AG04449 (cell line): ENCODE results near the gene MINDY4.

ENCODE experiments used
- CTCF ChIA-PET: fragments of 350-600 bp; formaldehyde crosslinking; extraction: SDS; loops from one replicate; lab custom pipeline; 2021; ENCODE audit warnings: antibody characterized with exemption; lab: Yijun Ruan, JAX
- POLR2A ChIA-PET: fragments of 400-600, 350-600 bp; formaldehyde crosslinking; extraction: SDS; loops from one replicate; lab custom pipeline; 2020; ENCODE audit warnings: antibody characterized with exemption, inconsistent platforms; lab: Yijun Ruan, JAX
- DNase-seq: peaks from one replicate; pipeline ENCODE4 v3.0.0-alpha.2; 2010; ENCODE audit warnings: low read depth, low spot score
- H3K4me3 ChIP-seq: 2 replicates; pipeline ENCODE4 v1.5.1; 2011; ENCODE audit warnings: low read depth, mild to moderate bottlenecking, control low read depth, low read length
- TF ChIP-seq, protein P1 (sequence below): IDR thresholded peaks from one replicate; pipeline ENCODE4 v1.5.1; 2011; ENCODE audit warnings: mild to moderate bottlenecking, moderate library complexity, low read length, control low read depth, inconsistent platforms; ENCODE audit not compliant: insufficient read depth; ENCODE audit errors: missing control alignments

The MINDY4 gene

DNA sequence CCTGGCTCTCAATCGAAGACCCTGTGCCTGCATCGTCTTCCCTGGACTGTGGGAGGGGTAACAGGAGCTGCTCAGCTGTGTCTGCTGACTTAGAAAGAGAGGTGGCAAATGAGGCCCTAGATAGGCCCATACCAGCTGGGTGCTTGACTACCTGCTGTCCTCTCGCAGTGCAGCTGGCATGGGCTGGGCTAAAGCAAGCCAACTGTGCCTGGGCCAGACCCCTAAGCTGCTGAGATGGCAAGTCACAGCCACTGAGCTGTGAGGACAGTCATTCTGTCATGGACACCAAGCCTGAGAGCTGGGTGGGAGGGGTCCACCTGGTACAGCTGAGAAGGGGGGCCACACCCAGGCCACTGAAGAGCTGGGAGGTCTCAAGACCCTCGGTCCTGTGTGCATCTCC, 94.6 kb downstream of the MINDY4 start:
- CTCF ChIA-PET: no interaction called here
- no peak for DNase-seq
- H3K4me3 ChIP-seq: no peak overlapping the region
- POLR2A ChIA-PET: no interaction called here
- TF ChIP-seq, protein P1, sequence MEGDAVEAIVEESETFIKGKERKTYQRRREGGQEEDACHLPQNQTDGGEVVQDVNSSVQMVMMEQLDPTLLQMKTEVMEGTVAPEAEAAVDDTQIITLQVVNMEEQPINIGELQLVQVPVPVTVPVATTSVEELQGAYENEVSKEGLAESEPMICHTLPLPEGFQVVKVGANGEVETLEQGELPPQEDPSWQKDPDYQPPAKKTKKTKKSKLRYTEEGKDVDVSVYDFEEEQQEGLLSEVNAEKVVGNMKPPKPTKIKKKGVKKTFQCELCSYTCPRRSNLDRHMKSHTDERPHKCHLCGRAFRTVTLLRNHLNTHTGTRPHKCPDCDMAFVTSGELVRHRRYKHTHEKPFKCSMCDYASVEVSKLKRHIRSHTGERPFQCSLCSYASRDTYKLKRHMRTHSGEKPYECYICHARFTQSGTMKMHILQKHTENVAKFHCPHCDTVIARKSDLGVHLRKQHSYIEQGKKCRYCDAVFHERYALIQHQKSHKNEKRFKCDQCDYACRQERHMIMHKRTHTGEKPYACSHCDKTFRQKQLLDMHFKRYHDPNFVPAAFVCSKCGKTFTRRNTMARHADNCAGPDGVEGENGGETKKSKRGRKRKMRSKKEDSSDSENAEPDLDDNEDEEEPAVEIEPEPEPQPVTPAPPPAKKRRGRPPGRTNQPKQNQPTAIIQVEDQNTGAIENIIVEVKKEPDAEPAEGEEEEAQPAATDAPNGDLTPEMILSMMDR: no peak

DNA sequence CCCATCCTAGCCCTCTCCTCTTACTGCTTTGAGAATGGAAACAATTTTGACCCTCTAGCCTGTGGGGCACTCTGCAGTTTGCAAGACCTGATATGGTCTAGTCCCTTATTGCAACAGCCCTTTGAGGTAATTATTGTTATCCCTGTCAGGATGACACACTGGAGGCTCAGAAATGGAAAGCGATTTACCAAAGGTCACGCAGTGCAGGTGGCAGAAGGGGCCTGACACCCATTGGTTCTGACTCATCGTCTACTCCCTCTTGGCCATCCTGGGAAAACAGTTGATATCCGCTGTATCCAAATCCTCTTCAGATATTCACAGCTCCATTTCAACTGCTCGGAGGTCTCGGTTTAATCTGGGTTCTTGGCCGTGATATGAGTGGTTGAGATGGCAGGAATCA, 95.7 kb downstream of the MINDY4 start:
- DNase-seq: no peak
- ChIA-PET CTCF (no interaction called here), POLR2A (no interaction called here)
- no peak overlapping the region for H3K4me3 ChIP-seq
- TF ChIP-seq, protein P1: no peak

DNA sequence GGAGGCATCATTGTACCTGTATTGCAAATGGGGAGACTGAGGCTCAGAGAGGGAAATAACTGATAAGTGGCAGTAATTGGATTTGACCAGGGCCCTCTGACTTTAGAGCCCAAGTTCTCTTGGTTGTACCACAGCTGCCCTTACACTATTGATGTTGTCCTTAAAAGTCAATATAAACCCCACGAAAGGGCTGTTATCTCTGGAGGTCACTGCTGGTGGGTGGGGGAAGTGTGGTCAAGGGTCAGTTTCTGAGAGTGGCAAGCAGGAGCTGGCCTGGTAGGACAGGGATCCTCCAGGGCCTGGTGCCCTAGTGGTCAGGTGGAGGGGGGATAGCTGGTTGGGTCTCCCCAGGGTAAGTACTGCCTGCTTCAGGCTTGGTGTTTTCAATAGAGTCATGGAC, 96.3 kb downstream of the MINDY4 start:
- DNase-seq: no peak
- CTCF ChIA-PET: interaction anchor here (0.8 kb wide), 1 partner anchor 16 kb away, joined by 4 read pairs; no protein-coding TSS in a partner anchor
- POLR2A ChIA-PET: no interaction called here
- TF ChIP-seq, protein P1: no peak
- H3K4me3 ChIP-seq: no peak overlapping the region

DNA sequence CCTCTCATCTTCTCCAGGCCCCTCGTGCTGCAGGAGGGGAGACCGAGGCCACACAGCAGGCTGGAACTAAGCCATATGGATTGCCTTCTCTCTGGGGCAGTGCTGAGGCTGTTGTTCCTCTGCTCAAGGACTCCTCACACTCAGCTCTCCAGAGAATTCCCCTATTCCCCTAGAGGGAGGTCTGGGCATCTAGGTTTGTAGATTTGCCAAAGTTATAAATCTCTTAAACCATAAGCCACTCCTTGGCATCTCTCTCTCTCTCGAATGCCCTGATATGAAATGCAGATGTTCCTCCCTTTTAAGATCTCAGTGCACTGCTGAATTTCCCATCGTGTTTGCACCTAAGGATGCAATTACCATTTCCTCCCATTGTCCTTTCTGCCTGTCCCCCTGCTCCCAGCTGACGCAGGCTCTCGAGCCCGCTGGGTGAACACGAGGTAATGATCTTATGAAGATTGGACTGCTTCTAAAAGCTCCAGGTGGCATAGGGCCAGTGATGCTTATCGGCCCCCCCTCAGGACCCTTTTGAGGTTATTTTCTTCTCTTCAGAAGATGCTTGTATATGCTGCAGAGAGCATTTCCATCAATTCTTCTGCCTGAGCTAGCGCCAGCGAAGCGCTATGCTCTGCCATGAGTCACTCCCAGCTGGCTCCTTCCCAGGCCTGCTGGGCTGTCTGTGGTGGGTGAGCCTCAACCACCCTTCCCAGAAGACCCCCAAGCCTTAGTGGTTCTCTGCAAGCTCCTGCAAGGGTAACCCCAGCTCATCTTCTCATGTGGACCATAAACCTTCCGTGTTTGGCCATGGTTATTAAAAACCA, 98.8 kb downstream of the MINDY4 start:
- DNase-seq: no peak
- ChIA-PET POLR2A (interaction anchor here (0.6 kb wide), 1 partner anchor 1695 kb away, joined by 3 read pairs; no protein-coding TSS in a partner anchor), CTCF (interaction anchor here (0.8 to 1.4 kb wide), 4 partner anchors 11 to 114 kb away, joined by 3 read pairs; no protein-coding TSS in a partner anchor)
- no peak overlapping the region for H3K4me3 ChIP-seq
- TF ChIP-seq, protein P1: no peak

DNA sequence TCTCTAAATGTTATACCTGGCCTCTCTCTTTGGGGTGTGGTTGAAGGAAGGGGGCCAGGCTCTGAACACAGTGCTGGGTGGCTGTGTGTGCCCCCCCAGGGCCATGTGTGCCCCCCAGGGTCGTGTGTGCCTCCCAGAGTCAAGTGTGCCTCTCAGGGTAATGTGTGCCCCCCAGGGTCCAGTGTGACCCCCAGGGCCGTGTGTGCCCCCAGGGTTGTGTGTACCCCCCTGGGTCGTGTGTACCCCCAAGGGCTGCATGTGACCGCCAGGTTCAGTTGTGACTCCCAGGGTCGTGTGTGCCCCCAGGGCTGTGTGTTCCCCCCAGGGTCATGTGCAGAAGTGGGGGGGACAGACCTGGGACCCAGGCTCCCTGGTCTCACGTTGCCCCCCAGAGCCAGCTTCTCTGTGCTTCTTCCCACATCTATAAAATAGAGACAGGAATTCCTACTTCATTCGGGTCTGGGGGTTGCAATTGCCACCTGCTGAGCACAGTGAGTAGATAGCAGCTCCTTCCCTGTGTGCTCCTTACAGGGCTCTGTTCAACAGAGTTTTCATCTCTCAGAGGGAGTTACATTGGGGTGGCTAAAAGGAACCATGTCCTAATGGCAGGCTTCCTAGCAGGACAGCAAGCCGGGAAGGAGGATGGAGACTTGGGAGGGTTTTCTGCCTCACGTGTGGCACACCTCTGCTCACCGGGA, 99.8 kb downstream of the MINDY4 start:
- DNase-seq: no peak
- POLR2A ChIA-PET: interaction anchor here (0.6 kb wide), 1 partner anchor 1694 kb away, joined by 3 read pairs; no protein-coding TSS in a partner anchor
- CTCF ChIA-PET: interaction anchor here (1.2 kb wide), 2 partner anchors 68 to 113 kb away, joined by 3 read pairs; no protein-coding TSS in a partner anchor
- TF ChIP-seq, protein P1: no peak
- H3K4me3 ChIP-seq: no peak overlapping the region

DNA sequence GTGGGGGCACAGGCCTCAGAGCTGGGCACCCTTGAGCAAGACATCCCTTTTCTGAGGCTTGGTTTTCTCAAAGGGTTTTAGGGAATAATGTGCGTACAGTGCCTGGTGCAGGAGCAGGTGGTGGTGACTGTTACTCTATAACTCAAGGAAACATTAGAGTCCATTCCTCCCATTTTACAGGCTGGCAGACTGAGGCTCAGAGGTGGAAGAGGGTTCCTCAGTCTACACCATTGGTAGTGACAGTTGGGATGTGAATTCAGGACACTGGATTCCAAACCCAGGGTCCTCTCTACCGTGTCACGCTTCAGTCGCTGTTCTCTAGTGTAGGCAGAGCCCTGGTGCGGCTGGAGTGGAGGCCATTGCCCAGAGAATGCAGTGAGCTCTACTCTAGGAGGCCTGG, 100.4 kb downstream of the MINDY4 start:
- ChIA-PET CTCF (no interaction called here), POLR2A (no interaction called here)
- H3K4me3 ChIP-seq: no peak overlapping the region
- TF ChIP-seq, protein P1: no peak
- DNase-seq: no peak
